AG04450 (cell line): ENCODE data around the gene GMDS. TPM values are rescaled to one million over a fixed set of nuclear protein-coding genes. Genes with fewer than 3 reads are reported as not detected.

Source experiments
- CTCF ChIA-PET: fragments of 300-600, 350-600 bp; formaldehyde crosslinking; extraction: SDS; loops from one replicate; lab custom pipeline; 2022; ENCODE audit warnings: antibody characterized with exemption, inconsistent platforms; lab: Charles Lee
- POLR2A ChIA-PET: fragments of 350-600 bp; formaldehyde crosslinking; extraction: SDS; loops from one replicate; lab custom pipeline; 2021; ENCODE audit warnings: antibody characterized with exemption, inconsistent platforms; lab: Yijun Ruan, JAX
- DNase-seq: peaks from one replicate; pipeline ENCODE4 v3.0.0-alpha.2; 2011; ENCODE audit warnings: low read depth, low spot score
- H3K27ac ChIP-seq: one replicate; pipeline ENCODE4 v1.5.1; 2012; ENCODE audit warnings: low read depth, low read length, control low read depth
- H3K27me3 ChIP-seq: one replicate; pipeline ENCODE4 v1.6.0; 2012; ENCODE audit warnings: low read length; ENCODE audit not compliant: control insufficient read depth, insufficient read depth
- H3K4me3 ChIP-seq: 2 replicates; pipeline ENCODE4 v1.5.1; 2011; ENCODE audit warnings: mild to moderate bottlenecking, low read depth, low read length, control low read depth
- H3K9me3 ChIP-seq: 2 replicates; pipeline ENCODE4 v1.5.1; 2012; ENCODE audit warnings: low read length; ENCODE audit not compliant: control insufficient read depth, insufficient read depth
- CTCF ChIP-seq: IDR thresholded peaks from 2 replicates; pipeline ENCODE4 v1.5.1; 2011; ENCODE audit warnings: low read depth, low read length, control low read depth, inconsistent platforms
- polyA plus RNA-seq: library from polyadenylated mRNA; depleted of rRNA; stranded (reverse); fragments of >200 nt; gene quantifications from 2 replicates; pipeline ENCODE4 v1.2.3, GENCODE V29; 2011

GMDS gene
- polyA plus RNA-seq, 1 experiment, result 26.4 TPM

DNA sequence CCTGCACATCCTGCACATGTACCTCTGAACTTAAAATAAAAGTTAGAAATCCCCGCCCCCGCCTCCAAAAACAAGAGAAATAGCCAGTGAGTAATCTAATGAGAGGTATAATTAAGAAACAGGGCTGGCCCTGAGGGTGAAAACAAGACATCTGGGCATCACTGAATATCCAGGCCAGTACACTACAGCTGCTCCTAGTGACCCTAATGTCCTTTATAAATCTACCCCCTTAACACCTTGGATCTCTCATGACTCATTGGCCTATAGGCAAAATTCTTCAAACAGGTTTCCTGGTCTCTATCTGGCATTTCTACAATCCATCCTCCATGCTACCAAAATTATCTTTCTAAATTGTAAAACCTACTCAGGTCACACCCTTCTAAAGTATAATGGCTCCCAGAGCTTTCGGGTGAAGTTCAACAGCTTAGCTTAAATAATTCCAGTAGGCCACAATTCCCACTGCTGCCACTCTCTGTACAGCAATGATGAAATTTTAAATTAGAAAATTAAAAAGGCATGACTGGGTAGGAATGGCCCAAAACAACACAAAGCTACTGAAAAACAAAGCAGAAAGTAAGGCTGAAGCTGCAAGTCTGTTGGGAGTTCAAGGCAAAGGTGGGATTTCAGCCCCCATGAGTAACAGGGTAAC lies 260.9 kb downstream of the GMDS start:
- no peak for DNase-seq
- Histone ChIP-seq H3K9me3 (no peaks in the 10 kb centered on the region), H3K27me3 (no peaks in the 10 kb centered on the region), H3K27ac (no peak overlapping the region), H3K4me3 (no peak overlapping the region)
- TF ChIP-seq CTCF, result no peak
- ChIA-PET POLR2A (no interaction called here), CTCF (no interaction called here)

DNA sequence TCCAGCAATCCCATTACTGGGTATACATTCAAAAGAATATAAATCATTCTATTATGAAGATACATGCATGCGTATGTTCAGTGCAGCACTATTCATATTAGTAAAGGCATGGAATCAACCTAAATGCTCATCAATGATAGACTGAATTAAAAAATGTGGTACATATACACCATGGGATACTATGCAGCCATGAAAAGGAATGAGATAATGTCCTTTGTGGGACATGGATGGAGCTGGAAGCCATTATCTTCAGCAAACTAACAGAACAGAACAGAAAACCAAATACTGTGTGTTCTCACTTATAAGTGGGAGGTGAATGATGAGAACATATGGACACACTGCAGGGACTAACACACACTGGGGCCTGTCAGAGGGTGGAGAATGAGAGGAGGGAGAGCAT lies 261.6 kb downstream of the GMDS start:
- ChIA-PET POLR2A (no interaction called here), CTCF (no interaction called here)
- H3K9me3 ChIP-seq, result no peaks in the 10 kb centered on the region
- no peak for DNase-seq
- no peak for TF ChIP-seq CTCF
- H3K27me3 ChIP-seq, result no peaks in the 10 kb centered on the region
- no peak overlapping the region for H3K27ac ChIP-seq
- no peak overlapping the region for H3K4me3 ChIP-seq

DNA sequence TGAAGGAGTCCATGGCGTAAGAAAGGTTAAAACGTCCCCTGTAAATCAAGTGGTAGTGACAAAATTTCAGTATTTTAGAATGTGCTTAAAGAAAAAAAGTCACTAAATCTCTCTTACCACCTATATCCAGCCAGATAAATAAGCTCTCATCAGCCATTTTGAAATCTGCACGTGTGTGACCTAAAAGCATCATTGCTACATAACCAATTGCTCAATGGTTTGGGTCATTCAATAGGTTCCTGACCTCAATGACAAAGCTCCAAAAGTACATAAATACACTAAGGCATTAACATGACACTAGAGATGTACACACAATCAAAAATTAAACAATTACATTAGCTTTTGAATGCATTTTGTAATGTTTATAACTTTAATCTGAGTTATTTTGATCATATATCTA lies 272.4 kb downstream of the GMDS start:
- POLR2A ChIA-PET, result no interaction called here
- CTCF ChIA-PET, result interaction anchor here (0.6 to 1.2 kb wide), 3 partner anchors 8 to 723 kb away, joined by 3 read pairs; no protein-coding TSS in a partner anchor
- H3K27me3 ChIP-seq, result no peaks in the 10 kb centered on the region
- DNase-seq, result no peak
- no peak overlapping the region for H3K4me3 ChIP-seq
- TF ChIP-seq CTCF, result no peak
- no peaks in the 10 kb centered on the region for H3K9me3 ChIP-seq
- H3K27ac ChIP-seq, result no peak overlapping the region

DNA sequence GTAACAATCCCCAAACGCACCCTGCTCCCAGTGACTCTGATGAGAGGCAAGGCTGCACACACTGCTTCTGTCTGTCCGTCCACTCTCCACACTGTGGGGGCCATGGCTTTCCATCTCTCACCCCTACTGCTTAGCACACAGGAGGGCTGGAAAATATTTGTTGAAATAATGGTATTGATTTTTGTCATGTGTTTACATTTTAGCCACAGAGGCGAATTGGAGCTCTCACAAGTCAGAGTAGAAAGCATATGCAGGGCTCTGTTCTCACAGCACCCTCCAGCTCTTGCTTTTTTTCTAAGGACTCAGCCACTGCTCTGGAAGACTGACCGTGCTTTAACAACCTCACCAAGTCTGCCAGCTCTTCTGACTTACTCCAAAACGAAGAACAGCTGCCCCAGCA lies 273.8 kb downstream of the GMDS start:
- TF ChIP-seq CTCF, result no peak
- H3K9me3 ChIP-seq, result no peaks in the 10 kb centered on the region
- CTCF ChIA-PET, result no interaction called here

GRCh38 chr6:1970151-1970561 lies 275.2 kb downstream of the GMDS start:
- CTCF ChIA-PET, result interaction anchor here (0.6 kb wide), 1 partner anchor 45 kb away, joined by 6 read pairs; no protein-coding TSS in a partner anchor
- Histone ChIP-seq H3K4me3 (no peak overlapping the region), H3K9me3 (no peaks in the 10 kb centered on the region), H3K27ac (no peak overlapping the region), H3K27me3 (no peaks in the 10 kb centered on the region)
- no peak for TF ChIP-seq CTCF
- POLR2A ChIA-PET, result no interaction called here
- DNase-seq, result no peak

More for the DNA sequence above, 273.8 kb downstream of the GMDS start:
- no peak for DNase-seq
- POLR2A ChIA-PET, result no interaction called here
- Histone ChIP-seq H3K27ac (no peak overlapping the region), H3K4me3 (no peak overlapping the region), H3K27me3 (no peaks in the 10 kb centered on the region)
